HG03159 (cell line): ENCODE data around the gene JDP2.
"Not testable (repeated sequence)": the region's sequence is repeated elsewhere in the genome, so short reads cannot be mapped to it uniquely, and the experiment has no call there.

ENCODE experiments used
- ATAC-seq: cut with Tn5 transposase; IDR thresholded peaks from one replicate; pipeline ENCODE4 v1.9.1; 2021; ENCODE audit warnings: mild to moderate bottlenecking, moderate library complexity; ENCODE audit not compliant: unreplicated experiment

JDP2 gene

DNA sequence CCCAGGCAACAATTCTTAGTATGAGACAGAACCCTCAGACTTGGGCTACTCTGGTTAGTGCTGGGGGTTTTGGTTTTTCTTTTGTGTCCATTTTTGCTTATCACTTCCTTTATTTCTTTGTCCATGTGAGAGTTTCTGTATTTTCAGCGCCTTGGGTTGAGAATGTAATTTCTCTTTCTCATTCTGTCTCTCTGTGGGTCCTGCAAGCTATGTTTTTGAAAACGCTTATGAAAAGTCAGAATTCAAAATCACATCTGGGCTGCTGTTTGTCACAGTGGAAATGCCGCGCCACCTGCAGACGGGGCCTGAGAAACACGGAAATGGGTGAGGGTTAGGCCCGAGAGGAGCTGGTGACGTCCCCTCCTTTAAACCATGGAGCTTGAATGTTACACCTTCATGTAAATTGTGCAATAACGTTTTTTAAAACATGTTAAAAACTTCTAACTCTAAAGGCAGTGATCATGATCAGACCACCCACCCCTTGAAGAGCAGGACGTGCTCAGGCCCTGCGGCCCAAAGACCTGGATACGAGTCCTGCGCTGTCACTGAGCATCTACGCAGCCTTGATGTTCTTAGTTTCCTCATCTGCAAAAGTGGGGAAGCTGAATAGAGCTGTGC lies 26.1 kb downstream of the JDP2 start:
- peak; percentile 67 for ATAC-seq

GRCh38 chr14:75454963-75455546 lies 27.2 kb downstream of the JDP2 start:
- no peak for ATAC-seq

- ATAC-seq, result no peak
These were observed 28.5 kb downstream of the JDP2 start for GRCh38 chr14:75456069-75456996.

- ATAC-seq, result no peak
These were observed 29.1 kb downstream of the JDP2 start for GRCh38 chr14:75456997-75457335.

DNA sequence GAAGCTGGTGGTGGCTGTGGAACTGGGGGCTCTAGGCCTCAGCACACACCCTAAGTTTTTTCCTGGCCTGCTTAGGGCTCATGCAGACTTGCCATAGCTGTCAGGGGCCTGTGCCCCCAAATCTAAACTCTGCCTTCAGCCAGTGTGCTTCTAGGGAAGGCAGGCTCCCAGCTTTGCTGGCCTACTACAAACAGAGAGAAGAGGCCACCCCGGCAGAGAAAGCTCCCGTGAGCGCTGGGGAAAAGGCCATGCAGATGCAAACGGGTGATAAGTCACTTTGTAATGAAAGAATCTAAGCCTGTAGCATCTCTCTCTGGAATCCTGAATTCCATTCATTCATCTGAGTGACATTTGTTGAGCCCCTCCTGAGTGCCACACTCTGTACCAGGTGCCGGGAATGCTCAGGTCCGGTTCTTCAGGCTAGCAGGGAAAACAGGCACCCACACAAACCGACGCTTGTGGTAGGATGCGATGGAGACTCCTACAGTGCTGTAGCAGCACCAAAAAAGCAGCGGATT lies 29.9 kb downstream of the JDP2 start:
- ATAC-seq, result no peak

GRCh38 chr14:75458305-75458704 lies 30.5 kb downstream of the JDP2 start:
- no peak for ATAC-seq

- no peak for ATAC-seq
These were observed 31.4 kb downstream of the JDP2 start for GRCh38 chr14:75459099-75459741.

GRCh38 chr14:75459791-75460190 lies 32.0 kb downstream of the JDP2 start:
- ATAC-seq, result no peak

DNA sequence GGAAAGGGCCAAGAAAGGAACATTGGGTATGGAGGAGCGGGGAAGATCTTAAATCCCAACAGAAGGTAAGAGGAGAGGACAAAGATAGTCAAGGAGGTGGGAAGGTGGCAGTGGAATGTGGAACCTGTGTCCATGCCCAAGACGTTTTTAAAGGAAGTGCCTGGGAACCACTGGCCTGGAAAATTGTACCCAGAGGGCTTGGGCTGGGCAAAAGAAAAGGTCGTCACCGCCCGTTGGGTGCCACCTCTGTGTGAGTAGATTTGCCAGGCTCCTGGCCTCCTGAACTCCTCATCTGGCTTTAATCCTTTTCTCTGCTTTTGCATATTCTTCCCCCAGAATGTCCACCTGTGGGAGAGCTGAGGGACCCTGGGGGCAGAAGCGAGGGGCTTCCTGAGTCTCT lies 32.6 kb downstream of the JDP2 start:
- ATAC-seq, result no peak

DNA sequence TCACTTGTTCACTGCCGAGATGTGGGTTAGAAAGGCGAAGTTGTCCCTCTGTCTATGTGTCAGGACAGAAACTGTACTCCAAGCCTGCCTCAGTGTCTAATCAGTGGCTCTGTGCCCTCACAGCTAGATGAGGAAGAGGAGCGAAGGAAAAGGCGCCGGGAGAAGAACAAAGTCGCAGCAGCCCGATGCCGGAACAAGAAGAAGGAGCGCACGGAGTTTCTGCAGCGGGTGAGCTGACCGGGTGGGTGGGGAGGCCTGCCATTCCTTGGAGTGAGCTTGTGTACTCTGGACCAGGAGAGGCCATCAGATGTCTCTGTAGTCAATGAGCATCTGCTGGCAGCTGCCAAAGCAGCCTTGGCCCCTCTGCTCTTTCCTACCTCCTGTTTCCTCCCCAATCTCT lies 33.5 kb downstream of the JDP2 start:
- ATAC-seq, result no peak

GRCh38 chr14:75461755-75462349 lies 34.0 kb downstream of the JDP2 start:
- no peak for ATAC-seq

- no peak for ATAC-seq
These were observed 36.8 kb downstream of the JDP2 start for GRCh38 chr14:75464626-75465025.

GRCh38 chr14:75467763-75468162 lies 39.9 kb downstream of the JDP2 start:
- no peak for ATAC-seq

GRCh38 chr14:75469164-75469563 lies 41.3 kb downstream of the JDP2 start:
- no peak for ATAC-seq

DNA sequence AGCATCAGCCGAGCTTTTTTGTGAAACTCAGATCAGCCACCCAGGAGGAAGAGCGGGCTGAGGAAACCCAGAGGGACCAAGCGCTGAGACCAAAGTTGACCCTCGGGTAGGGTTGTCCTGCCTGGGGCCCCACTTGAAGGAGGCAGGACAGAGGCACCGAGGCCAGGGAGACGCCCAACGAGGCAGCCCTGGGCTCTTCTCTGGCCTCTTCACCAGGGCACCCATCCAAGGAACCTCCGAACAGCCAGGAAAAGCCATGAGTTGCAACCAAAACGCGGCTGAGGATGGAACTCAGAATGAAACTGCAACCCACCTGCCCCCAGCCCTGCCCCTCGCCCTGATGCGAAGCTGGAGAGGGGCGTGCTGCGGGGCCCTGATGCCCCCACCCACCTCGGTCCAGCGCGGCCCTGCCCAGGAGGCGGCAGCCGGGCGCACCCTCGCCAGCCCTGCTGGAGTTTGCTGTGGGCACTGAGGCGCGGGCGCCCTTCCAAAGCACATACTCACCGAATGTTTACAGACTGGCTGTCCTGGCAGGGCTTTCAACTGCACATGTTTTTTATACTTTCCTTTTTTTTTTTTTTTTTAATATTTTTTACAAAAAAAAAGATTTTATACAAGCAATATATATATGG lies 41.9 kb downstream of the JDP2 start:
- ATAC-seq, result no peak

DNA sequence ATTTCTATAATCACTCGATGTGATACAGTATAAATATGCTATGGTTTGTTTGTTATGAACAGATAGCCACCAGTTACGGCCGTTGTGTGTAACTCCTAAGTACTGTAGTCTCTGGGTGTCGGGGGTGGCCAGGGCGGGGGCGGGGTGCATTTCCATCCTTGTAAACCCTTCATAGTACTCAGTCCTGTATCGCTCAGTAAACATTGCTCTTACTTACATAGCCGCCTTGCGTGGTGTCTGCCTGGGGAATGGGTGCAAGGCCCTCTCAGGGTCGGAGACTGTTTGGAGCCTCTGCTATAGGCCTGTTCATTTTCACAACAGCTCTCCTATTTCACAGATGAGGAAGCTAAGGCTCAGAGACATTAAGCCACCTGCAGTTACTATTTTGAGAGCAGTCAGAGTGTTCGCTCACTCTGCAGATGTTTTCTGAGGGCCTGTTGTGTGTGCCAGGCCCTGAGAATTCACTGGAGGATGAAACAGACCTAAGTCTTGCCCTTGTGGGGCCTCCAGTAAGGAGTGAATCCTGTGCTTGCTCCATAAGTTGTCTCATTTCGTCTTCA lies 42.5 kb downstream of the JDP2 start:
- no peak for ATAC-seq

GRCh38 chr14:75471059-75471458 lies 43.2 kb downstream of the JDP2 start:
- ATAC-seq, result no peak

- ATAC-seq, result not testable (repeated sequence)
These were observed 46.3 kb downstream of the JDP2 start for GRCh38 chr14:75474127-75474526.

DNA sequence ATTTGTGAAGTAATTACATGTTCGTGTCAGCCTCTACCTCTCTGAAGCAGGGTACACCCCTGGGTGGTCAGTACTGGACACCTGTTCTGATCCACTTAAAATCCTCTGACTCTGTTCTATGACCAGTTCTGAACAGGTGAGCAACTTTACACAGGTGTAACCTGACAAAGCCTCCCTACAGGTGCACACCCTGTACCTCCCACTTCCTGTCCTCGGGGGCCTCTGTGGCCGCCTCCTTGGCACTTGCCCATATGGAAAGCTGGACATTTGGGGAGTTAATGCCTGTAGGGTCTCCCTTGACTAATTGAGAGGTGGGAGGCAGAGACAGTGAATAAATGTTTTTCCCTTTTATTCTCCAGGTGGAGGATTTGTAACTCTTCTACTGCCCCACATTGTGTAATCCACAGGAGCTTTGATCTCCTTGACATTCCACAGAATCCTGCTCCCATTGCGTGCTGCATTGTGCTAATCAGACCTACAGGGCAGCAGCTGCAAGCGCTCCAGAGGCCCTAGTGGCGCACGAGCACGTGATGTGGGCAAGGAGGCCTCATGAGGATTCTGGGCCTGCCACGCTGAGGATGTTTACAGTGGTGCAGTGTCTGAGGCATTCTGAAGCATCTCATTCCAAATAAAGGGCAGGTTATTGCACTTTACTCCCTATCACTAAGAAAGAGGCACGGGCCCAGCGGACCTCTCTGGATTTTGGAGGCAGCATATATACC lies 48.6 kb downstream of the JDP2 start:
- ATAC-seq, result no peak

GRCh38 chr14:75477881-75478280 lies 50.1 kb downstream of the JDP2 start:
- ATAC-seq, result no peak
